H1 (cell line): ENCODE data around the gene CHD5. TPM values are rescaled to one million over a fixed set of nuclear protein-coding genes. Genes with fewer than 3 reads are reported as not detected.

Source experiments
- ASH2L ChIP-seq: fragments of 200-600, 300-600 bp; sonication (generic); IDR thresholded peaks from one replicate; pipeline ENCODE4 v1.7.1; 2017; ENCODE audit warnings: low read length
- BRCA1 ChIP-seq: IDR thresholded peaks from 2 replicates; pipeline ENCODE4 v1.6.1; 2012; ENCODE audit warnings: low read depth, low read length, improper control_type of control experiment
- HDAC2 ChIP-seq, 2 experiments: fragments of 300-600 bp in 1 of 2; sonication (generic) in 1 of 2; IDR thresholded peaks; 2 replicates each; pipeline ENCODE4 v1.6.1; 2011 to 2012; ENCODE audit warnings: low read depth in 2 of 2, low read length in 2 of 2, mild to moderate bottlenecking in 2 of 2, moderate library complexity in 2 of 2, borderline replicate concordance in 1 of 2, inconsistent platforms in 1 of 2
- MAFK ChIP-seq: IDR thresholded peaks from 2 replicates; pipeline ENCODE4 v1.6.1; 2012; ENCODE audit warnings: low read depth, mild to moderate bottlenecking, improper control_type of control experiment, low read length
- NRF1 ChIP-seq: IDR thresholded peaks from 2 replicates; pipeline ENCODE4 v1.6.1; 2011; ENCODE audit warnings: mild to moderate bottlenecking, low read depth, low read length, improper control_type of control experiment
- RNF2 ChIP-seq: fragments of 200-900, 300-1000 bp; sonication (generic); IDR thresholded peaks from 2 replicates; pipeline ENCODE4 v1.7.1; 2016; ENCODE audit warnings: borderline replicate concordance, low read depth, mild to moderate bottlenecking, antibody characterized with exemption, low read length; ENCODE audit not compliant: poor library complexity, severe bottlenecking; ENCODE audit errors: missing control alignments
- SP2 ChIP-seq: IDR thresholded peaks from 2 replicates; pipeline ENCODE4 v1.6.1; 2012; ENCODE audit warnings: mild to moderate bottlenecking, low read length, inconsistent platforms
- TAF1 ChIP-seq: IDR thresholded peaks from 2 replicates; pipeline ENCODE4 v1.6.1; 2011; ENCODE audit warnings: mild to moderate bottlenecking, low read depth, low read length
- polyA plus RNA-seq, 7 experiments: library from polyadenylated mRNA; depleted of rRNA in 3 of 7; stranded (reverse) in 5 of 7; unstranded in 2 of 7; fragments of >200 nt in 5 of 7; fragments of 200-250 nt in 2 of 7; gene quantifications; 1 replicate in 5 of 7; 2 replicates in 1 of 7; 4 replicates in 1 of 7; pipeline versions ENCODE4 v1.2.1 to v1.2.3, GENCODE V29; 2011 to 2013; ENCODE audit warnings: missing spikeins in 2 of 7, mixed read lengths in 2 of 7
- total RNA-seq: library from RNA; stranded (reverse); fragmentation: NEBNext Ultra II Directional; extraction: Animal tissue kit (Norgen Biotek cat#: 25700); gene quantifications from 2 replicates; pipeline ENCODE4 v1.2.1, GENCODE V29; 2021
- TF ChIP-seq, protein P1 (sequence below): fragments of 300-600 bp; sonication (generic); IDR thresholded peaks from 2 replicates; pipeline ENCODE4 v1.7.1; 2012; ENCODE audit warnings: low read length, moderate library complexity, mild to moderate bottlenecking, inconsistent platforms; ENCODE audit not compliant: insufficient replicate concordance

CHD5 gene
- total and polyA plus RNA-seq, 2 of the 8 experiments (the other 6 are each of a cell fraction or from before 2014, with no cell fraction given) = 0.42 to 1.8 TPM

DNA sequence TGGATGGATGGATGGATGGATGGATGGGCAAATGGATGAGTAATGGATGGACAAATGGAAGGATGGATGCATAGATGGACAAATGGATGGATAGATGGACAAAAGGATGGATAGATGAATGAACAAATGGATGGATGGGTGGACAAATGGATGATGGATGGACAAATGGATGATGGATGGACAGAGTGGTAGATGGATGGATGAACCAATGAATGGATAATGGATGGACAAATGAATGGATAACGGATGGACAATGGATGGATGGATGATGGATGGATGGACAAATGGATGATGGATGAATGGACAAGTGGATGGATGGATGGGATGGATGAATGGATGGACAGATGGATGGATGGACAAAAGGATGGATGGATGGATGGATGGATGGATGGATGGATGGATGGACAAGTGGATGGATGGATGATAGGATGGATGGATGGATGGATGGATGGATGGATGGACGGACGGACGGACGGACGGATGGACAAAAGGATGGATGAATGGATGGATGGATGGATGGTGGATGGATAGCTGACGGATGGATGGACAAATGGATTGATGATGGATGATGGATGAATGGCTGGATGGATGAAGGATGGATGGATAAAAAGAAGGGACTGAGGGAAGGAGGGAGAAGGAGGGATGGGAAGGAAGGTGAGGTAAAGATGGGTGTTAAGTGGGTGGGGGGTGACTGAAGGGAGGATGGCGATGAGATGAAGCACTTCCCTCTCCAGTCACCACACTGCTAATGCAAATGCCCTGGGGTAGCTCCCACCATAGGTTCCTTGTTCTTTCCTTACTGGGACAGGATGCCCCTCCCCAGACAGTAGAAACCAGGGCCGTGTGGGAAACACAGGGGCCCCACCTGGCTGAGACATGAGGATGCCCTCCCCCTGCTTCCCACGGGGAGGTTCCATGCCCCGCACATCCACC is 29.8 kb downstream of the CHD5 start (continued):
- TF ChIP-seq, protein P1, sequence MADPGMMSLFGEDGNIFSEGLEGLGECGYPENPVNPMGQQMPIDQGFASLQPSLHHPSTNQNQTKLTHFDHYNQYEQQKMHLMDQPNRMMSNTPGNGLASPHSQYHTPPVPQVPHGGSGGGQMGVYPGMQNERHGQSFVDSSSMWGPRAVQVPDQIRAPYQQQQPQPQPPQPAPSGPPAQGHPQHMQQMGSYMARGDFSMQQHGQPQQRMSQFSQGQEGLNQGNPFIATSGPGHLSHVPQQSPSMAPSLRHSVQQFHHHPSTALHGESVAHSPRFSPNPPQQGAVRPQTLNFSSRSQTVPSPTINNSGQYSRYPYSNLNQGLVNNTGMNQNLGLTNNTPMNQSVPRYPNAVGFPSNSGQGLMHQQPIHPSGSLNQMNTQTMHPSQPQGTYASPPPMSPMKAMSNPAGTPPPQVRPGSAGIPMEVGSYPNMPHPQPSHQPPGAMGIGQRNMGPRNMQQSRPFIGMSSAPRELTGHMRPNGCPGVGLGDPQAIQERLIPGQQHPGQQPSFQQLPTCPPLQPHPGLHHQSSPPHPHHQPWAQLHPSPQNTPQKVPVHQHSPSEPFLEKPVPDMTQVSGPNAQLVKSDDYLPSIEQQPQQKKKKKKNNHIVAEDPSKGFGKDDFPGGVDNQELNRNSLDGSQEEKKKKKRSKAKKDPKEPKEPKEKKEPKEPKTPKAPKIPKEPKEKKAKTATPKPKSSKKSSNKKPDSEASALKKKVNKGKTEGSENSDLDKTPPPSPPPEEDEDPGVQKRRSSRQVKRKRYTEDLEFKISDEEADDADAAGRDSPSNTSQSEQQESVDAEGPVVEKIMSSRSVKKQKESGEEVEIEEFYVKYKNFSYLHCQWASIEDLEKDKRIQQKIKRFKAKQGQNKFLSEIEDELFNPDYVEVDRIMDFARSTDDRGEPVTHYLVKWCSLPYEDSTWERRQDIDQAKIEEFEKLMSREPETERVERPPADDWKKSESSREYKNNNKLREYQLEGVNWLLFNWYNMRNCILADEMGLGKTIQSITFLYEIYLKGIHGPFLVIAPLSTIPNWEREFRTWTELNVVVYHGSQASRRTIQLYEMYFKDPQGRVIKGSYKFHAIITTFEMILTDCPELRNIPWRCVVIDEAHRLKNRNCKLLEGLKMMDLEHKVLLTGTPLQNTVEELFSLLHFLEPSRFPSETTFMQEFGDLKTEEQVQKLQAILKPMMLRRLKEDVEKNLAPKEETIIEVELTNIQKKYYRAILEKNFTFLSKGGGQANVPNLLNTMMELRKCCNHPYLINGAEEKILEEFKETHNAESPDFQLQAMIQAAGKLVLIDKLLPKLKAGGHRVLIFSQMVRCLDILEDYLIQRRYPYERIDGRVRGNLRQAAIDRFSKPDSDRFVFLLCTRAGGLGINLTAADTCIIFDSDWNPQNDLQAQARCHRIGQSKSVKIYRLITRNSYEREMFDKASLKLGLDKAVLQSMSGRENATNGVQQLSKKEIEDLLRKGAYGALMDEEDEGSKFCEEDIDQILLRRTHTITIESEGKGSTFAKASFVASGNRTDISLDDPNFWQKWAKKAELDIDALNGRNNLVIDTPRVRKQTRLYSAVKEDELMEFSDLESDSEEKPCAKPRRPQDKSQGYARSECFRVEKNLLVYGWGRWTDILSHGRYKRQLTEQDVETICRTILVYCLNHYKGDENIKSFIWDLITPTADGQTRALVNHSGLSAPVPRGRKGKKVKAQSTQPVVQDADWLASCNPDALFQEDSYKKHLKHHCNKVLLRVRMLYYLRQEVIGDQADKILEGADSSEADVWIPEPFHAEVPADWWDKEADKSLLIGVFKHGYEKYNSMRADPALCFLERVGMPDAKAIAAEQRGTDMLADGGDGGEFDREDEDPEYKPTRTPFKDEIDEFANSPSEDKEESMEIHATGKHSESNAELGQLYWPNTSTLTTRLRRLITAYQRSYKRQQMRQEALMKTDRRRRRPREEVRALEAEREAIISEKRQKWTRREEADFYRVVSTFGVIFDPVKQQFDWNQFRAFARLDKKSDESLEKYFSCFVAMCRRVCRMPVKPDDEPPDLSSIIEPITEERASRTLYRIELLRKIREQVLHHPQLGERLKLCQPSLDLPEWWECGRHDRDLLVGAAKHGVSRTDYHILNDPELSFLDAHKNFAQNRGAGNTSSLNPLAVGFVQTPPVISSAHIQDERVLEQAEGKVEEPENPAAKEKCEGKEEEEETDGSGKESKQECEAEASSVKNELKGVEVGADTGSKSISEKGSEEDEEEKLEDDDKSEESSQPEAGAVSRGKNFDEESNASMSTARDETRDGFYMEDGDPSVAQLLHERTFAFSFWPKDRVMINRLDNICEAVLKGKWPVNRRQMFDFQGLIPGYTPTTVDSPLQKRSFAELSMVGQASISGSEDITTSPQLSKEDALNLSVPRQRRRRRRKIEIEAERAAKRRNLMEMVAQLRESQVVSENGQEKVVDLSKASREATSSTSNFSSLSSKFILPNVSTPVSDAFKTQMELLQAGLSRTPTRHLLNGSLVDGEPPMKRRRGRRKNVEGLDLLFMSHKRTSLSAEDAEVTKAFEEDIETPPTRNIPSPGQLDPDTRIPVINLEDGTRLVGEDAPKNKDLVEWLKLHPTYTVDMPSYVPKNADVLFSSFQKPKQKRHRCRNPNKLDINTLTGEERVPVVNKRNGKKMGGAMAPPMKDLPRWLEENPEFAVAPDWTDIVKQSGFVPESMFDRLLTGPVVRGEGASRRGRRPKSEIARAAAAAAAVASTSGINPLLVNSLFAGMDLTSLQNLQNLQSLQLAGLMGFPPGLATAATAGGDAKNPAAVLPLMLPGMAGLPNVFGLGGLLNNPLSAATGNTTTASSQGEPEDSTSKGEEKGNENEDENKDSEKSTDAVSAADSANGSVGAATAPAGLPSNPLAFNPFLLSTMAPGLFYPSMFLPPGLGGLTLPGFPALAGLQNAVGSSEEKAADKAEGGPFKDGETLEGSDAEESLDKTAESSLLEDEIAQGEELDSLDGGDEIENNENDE = no peak
- TF ChIP-seq SP2 (no peak), TAF1 (no peak), HDAC2 (IDR thresholded peaks at IDR 0.05; ENCODE audit: borderline replicate concordance in 1 of 2, low read depth in 2 of 2, low read length in 2 of 2) (no peak), RNF2 (no peak), BRCA1 (no peak), ASH2L (no peak), NRF1 (no peak), MAFK (no peak)
